Islet of Langerhans (tissue), 1 donor: ENCODE data around the gene TSHZ3.

Experiments used
- FAIRE-seq: peaks from one replicate; lab custom pipeline; 2011; peaks lifted over from hg19 to GRCh38; lab: Jason Lieb, UNC

The TSHZ3 gene

GRCh38 chr19:31226151-31226935 lies 122.9 kb downstream of the TSHZ3 start:
- FAIRE-seq, result no peak
